Ascending aorta (tissue), 2 donors: ENCODE results near the gene ZNF624. TPM values are rescaled to one million over a fixed set of nuclear protein-coding genes. Genes with fewer than 3 reads are reported as not detected.

Experiments
- DNase-seq, 2 donors: peaks; one replicate each; pipeline ENCODE4 v3.0.0-alpha.2; 2019; ENCODE audit warnings: low spot score in 2 of 2
- H3K27ac ChIP-seq, 2 donors: fragments of 200-600 bp; sonication (generic); one replicate each; pipeline ENCODE4 v1.5.1; 2016 to 2017; ENCODE audit warnings: mild to moderate bottlenecking in 1 of 2
- H3K27me3 ChIP-seq: fragments of 200-600 bp; sonication (generic); one replicate; pipeline ENCODE4 v1.5.1; 2017
- H3K36me3 ChIP-seq, 2 donors: fragments of 200-600 bp; sonication (generic); one replicate each; pipeline ENCODE4 v1.5.1; 2016
- H3K4me1 ChIP-seq, 2 donors: fragments of 200-600 bp; sonication (generic); one replicate each; pipeline ENCODE4 v1.5.1; 2016 to 2017; ENCODE audit warnings: mild to moderate bottlenecking in 1 of 2
- H3K4me3 ChIP-seq, 2 donors: fragments of 200-600 bp; sonication (generic); one replicate each; pipeline ENCODE4 v1.5.1; 2016 to 2017; ENCODE audit warnings: mild to moderate bottlenecking in 1 of 2
- H3K9me3 ChIP-seq, 2 donors: fragments of 200-600 bp; sonication (generic); one replicate each; pipeline ENCODE4 v1.5.1; 2016
- CTCF ChIP-seq, 3 experiments: fragments of 200-600 bp in 2 of 3; fragments of 450-650 bp in 1 of 3; sonication (generic) in 2 of 3; IDR thresholded peaks; one replicate each; pipeline ENCODE4 v1.5.1; 2016 to 2019; ENCODE audit warnings: antibody characterized with exemption in 3 of 3, mild to moderate bottlenecking in 1 of 3, moderate library complexity in 1 of 3
- intact Hi-C: fragments of 100-400 bp; cut with DNase I; formaldehyde crosslinking; loops from one replicate; pipeline ENCODE4 v1.15.1; 2023
- total RNA-seq: library from RNA; depleted of rRNA; stranded (reverse); fragments of >200 nt; gene quantifications from one replicate; pipeline ENCODE4 v1.1.0, GENCODE V29; 2016

The ZNF624 gene
- total RNA-seq, 1 donor from 2014 or later: 0.53 TPM

GRCh38 chr17:16617481-16618060 is 36.1 kb downstream of the ZNF624 start:
- H3K9me3 ChIP-seq: peaks cover 24 to 72% of the 10 kb centered on the region in 2 donors
- intact Hi-C loops: no loop called here
- DNase-seq: no peak
- no peak for TF ChIP-seq CTCF (IDR thresholded peaks at IDR 0.05)
- peaks cover 0 to 5% of the 10 kb centered on the region in 2 donors for H3K36me3 ChIP-seq
- no peak overlapping the region for H3K27ac ChIP-seq
- no peak overlapping the region for H3K4me3 ChIP-seq
- no peaks in the 10 kb centered on the region for H3K4me1 ChIP-seq
- no peaks in the 10 kb centered on the region for H3K27me3 ChIP-seq

GRCh38 chr17:16599537-16599936 is 54.1 kb downstream of the ZNF624 start:
- H3K9me3 ChIP-seq: no peaks in the 10 kb centered on the region
- no peak overlapping the region for H3K27ac ChIP-seq
- H3K4me1 ChIP-seq: no peaks in the 10 kb centered on the region
- H3K27me3 ChIP-seq: no peaks in the 10 kb centered on the region
- H3K4me3 ChIP-seq: no peak overlapping the region
- intact Hi-C loops: no loop called here
- no peak for DNase-seq
- no peak for TF ChIP-seq CTCF (IDR thresholded peaks at IDR 0.05)
- H3K36me3 ChIP-seq: no peaks in the 10 kb centered on the region

- Histone ChIP-seq H3K27me3 (no peaks in the 10 kb centered on the region), H3K9me3 (no peaks in the 10 kb centered on the region), H3K4me3 (no peak overlapping the region), H3K27ac (no peak overlapping the region), H3K36me3 (no peaks in the 10 kb centered on the region), H3K4me1 (no peaks in the 10 kb centered on the region)
- TF ChIP-seq CTCF (IDR thresholded peaks at IDR 0.05): no peak
- intact Hi-C loops: loop anchor here (5.0 kb wide), 1 partner anchor 141 kb away; no protein-coding TSS in a partner anchor
- no peak for DNase-seq
Measured at GRCh38 chr17:16593356-16594102, 60.1 kb downstream of the ZNF624 start.

GRCh38 chr17:16589097-16589969 is 64.3 kb downstream of the ZNF624 start:
- H3K27ac ChIP-seq: peak overlapping the region; percentile 58 to 71
- H3K4me1 ChIP-seq: no peaks in the 10 kb centered on the region
- H3K9me3 ChIP-seq: no peaks in the 10 kb centered on the region
- TF ChIP-seq CTCF (IDR thresholded peaks at IDR 0.05): peak; percentile 90 to 99 (median 99)
- DNase-seq: peak; percentile 68 to 96
- no peaks in the 10 kb centered on the region for H3K27me3 ChIP-seq
- intact Hi-C loops: loop anchor here (1.0 kb wide), 2 partner anchors 20 to 52 kb away; partner anchors contain the start of gene ZNF287
- H3K4me3 ChIP-seq: peak overlapping the region; percentile 72 to 78
- H3K36me3 ChIP-seq: no peaks in the 10 kb centered on the region

GRCh38 chr17:16585796-16586195 is 67.9 kb downstream of the ZNF624 start:
- Histone ChIP-seq H3K36me3 (no peaks in the 10 kb centered on the region), H3K4me3 (no peak overlapping the region), H3K27me3 (no peaks in the 10 kb centered on the region), H3K27ac (no peak overlapping the region), H3K4me1 (peaks cover 0 to 3% of the 10 kb centered on the region in 2 donors), H3K9me3 (no peaks in the 10 kb centered on the region)
- no peak for DNase-seq
- intact Hi-C loops: no loop called here
- no peak for TF ChIP-seq CTCF (IDR thresholded peaks at IDR 0.05)
